OCI-M2 (cell line): ENCODE data around the gene DISC1.
"Not testable (repeated sequence)": the region's sequence is repeated elsewhere in the genome, so short reads cannot be mapped to it uniquely, and the experiment has no call there.

Source experiments
- DNase-seq: peaks from one replicate; lab custom pipeline; 2025; ENCODE audit not compliant: unreplicated experiment; lab: John Stamatoyannopoulos, UW

The DISC1 gene

DNA sequence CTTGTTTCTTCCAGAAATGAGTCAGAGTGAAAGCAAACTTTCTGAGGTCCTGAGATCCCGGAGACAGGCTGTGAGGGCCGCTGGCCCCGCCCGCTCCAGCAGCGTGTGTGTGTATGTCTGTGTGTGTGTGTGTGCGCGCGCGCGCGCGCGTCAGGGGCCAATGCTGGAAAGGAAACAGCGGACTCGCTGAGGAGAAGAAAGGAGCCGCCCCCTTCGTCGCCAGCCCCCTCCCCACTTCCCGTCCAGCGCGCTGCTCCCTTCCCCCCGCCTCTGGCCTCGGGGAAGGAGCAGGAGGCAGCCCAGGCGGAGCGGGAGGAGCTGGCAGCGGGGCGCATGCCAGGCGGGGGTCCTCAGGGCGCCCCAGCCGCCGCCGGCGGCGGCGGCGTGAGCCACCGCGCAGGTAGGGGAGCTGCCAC lies at the start of gene DISC1:
Gene DISC1 (plus strand): TSS at position 256 of the 416 bp plus-strand sequence. CDS start 78 bp downstream, at position 334.
- peak; percentile 48 for DNase-seq

- DNase-seq = no peak
Measured at GRCh38 chr1:231576804-231577718, 49.5 kb upstream of the DISC1 start.

- DNase-seq = no peak
Measured at GRCh38 chr1:231580874-231581273, 45.7 kb upstream of the DISC1 start.

DNA sequence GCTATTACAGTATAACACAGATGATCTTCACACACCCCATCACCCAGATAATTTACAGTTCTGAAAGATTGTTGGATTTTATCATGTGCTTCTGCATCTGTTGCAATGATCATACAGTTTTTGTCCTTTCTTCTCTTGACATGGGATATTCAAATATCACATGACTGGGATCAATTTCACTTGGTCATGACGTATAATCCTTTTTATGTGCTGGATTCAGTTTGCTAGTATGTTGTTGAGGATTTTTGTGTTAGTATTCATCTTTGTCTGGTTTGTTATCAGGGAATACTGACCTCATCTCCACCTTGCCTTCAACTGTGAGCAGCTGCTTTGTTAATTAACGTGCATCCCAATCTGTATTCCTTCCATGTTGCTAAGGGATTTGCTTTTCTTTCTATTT lies 44.7 kb upstream of the DISC1 start:
- DNase-seq = no peak

DNA sequence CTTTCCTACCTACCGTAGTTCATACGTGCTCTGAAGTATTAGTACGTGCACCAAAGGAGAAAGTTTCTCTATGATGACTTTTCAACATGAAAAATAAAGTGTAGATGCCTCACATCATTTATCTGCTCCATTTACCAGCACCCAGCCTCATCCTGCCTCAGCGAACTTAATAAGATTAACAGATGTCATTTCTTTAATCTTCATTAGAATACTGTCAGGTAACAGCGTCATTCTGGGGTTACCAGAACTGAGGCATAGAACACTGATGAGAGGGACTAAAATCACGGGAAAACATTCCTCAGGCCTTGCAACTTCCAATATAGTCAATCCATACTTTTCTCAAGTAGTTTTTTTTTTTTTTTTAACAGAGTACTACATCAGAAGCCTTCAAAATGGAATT lies 43.2 kb upstream of the DISC1 start:
- no peak for DNase-seq

- DNase-seq = no peak
Measured at GRCh38 chr1:231584117-231584516, 42.5 kb upstream of the DISC1 start.

- DNase-seq = no peak
Measured at GRCh38 chr1:231584921-231585320, 41.7 kb upstream of the DISC1 start.

DNA sequence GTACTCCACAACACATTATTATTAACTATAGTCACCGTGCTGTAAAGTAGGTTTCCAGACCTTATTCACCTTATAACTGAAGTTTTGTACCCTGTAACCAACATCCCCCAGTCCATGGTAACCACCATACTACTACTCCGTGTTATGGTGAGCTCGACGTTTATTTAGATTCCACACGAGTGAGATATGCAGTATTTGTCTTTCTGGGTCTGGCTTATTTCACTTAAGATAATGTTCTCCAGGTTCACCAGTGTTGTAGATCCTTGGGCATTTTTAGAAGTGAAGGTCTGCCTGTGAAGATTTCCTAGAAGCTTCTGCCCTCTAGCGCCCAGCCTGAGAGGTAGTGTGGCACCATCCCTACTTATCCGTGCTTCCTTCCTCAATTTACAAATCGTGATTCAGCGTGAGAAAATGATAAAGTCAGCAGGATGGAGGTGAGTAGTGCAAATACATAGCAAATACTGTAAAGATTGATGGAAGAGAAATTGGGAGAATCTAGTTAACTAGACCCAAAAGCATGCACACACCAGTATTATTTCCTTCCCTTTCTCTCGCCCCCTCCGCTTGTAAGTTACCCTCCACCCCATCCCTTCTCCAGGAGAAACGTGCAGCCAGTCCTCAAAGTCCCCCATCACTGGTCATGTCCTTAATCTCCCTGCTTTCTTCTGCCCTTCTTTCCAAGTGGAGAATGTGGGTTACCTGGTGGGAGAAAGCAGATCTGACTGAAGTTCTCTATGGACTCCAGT lies 36.0 kb upstream of the DISC1 start:
- DNase-seq = no peak

GRCh38 chr1:231591466-231591865 lies 35.1 kb upstream of the DISC1 start:
- DNase-seq = no peak

DNA sequence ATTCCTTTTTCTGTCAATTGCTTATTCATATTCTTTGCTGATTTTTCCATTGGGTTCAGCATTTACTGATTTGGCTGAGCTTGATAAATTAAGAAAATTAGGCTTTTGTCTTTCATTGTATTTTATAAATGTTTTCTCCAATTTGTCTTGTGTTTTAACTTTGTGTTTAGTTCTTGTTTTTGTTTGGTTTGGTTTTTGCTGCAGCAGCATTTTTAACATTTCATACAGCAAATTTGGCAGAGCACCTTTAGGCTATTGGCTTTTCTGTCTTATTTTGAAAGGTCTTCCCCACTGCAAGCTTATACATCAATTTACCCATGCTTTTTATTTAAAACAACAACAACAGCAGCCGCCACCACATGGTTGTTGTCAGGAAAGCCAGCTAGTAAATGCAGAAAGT lies 33.8 kb upstream of the DISC1 start:
- DNase-seq = no peak

GRCh38 chr1:231593264-231593663 lies 33.3 kb upstream of the DISC1 start:
- not testable (repeated sequence) for DNase-seq

GRCh38 chr1:231594123-231594522 lies 32.5 kb upstream of the DISC1 start:
- no peak for DNase-seq

- no peak for DNase-seq
Measured at GRCh38 chr1:231594749-231595148, 31.8 kb upstream of the DISC1 start.

DNA sequence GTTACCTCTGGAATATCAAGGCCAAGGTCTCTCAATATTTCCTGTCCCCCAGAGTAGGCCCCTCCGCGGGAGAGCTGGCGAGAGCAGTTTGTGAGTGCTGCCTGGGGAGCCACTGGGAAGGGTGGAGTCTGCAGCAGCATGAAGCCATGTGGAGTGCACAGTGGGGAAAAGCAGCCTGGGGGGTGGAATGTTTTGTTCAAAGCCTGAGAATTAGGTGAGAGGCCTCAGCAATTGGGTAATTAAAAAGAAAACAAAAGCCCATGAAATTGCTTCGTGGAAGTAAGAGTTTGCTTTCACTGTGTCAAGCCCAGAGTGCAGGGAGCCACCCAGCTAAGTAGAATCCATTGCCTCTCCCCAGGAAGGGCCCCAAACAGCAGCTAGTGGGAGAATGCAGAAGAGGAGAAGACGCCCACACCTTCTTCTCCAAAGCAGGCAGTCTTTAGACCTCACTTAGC lies 30.2 kb upstream of the DISC1 start:
- DNase-seq = no peak

DNA sequence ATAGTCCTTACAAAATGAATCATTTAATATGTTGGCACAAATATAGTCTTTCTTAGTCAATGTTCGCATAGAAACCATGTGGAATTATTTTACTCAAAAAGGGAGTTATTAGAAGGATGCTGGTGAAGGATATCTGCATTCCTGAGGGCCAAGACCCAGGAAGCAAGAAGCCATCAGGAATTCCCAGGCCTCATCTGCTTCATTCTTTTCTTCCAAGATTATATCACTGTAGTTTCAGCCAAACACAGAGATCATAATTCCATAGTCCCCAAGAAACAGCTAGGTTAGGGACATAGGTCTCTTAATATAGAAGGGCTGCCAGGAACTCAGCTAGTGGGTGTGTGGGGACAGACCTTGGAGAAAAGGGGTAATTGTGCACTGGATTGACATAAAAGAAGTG lies 28.6 kb upstream of the DISC1 start:
- no peak for DNase-seq

DNA sequence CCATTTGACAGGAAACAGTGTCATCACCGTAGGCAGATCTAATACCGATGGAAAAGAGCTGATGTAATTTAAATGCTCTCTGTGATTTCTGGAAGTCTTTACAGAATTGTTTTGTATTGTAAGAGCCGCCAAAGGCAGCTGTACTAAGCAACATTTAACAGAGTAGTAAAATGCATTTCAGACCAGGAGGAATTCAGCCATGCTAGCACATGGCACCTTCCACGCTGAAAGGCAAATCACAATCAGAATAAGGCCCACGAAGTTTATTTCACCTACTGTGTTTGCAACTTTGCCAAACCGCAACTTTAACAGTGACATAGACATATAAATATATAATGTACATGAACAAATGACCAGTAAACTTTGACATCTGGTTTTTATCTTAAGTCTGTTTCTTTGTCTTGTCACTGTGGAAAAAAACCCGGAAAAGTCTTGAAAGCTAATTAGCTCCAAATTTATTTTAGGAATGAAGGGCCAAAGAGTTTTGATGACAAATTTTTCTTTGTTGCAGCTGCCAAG lies 26.1 kb upstream of the DISC1 start:
- DNase-seq = no peak

- no peak for DNase-seq
Measured at GRCh38 chr1:231601824-231602672, 24.5 kb upstream of the DISC1 start.

- no peak for DNase-seq
Measured at GRCh38 chr1:231602673-231602984, 24.0 kb upstream of the DISC1 start.

DNA sequence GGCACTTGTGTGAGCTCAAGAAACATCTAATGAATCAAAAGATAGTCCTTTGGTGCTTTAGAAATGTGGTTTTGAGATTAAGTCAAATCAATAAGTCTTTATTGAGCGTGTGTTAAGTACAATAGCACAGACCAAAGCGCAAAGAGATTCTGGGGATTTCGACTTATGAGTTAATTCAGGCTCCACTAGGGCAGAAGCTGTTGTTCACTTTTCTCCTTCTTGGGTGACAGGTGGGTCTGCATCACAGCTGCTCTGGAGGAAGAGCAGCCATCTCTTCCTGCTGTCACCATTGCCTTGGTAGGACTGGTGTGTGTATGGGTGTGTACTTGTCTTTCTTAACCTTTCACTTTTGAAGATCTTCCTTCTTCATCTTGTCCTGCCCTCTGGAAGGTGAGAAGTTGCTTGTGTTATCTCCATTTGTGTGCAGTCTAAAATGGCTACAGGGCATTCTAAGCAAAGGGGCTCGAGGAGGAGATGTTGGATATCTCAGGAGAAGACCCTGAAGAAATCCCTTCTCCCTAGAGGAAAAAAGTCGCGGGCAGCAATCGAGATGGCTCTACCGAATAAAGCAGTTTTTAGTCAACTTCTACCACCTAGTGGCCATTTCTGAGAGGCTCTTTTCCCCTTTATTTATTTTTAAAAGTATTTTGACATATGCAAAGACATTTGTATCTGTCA lies 22.9 kb upstream of the DISC1 start:
- DNase-seq = no peak

- no peak for DNase-seq
Measured at GRCh38 chr1:231604276-231604621, 22.3 kb upstream of the DISC1 start.
